ENCODE measurements around the gene ATF6. TPM values are rescaled to one million over a fixed set of nuclear protein-coding genes. Genes with fewer than 3 reads are reported as not detected.

ATF6 gene
- total and polyA plus RNA-seq, 4 donors: 10.0 to 22.5 (median 13.4) TPM

DNA sequence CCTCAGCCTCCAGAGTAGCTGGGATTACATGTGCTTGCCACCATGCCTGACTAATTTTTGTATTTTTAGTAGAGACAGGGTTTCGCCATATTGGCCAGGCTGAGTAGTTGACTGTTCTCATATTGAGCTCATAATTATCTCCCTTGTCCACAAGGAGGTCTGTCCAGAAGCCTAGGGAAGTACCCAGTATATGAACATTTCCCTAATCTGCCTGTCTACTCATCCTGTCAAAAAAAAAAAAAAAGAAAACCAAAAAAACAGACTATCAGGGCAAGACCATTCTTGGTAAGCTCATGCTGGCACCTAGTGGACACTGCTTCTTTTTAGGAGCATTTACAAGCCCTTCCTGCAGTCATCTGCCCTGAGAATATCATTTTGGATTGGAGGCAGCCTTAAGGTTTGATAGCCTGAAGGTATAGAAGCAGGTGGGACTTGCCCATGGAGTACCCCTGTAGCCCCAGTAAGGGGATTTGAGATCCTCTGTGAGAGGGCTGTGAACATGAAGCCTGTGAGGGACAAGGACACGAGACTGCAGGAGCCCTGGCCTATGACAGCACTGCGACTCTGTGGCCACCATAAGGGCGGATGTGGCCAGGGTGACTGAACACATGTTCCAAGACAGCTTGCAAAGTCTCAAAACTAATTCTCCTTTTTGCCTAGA lies 27.4 kb upstream of the ATF6 start:
- H3K27me3 ChIP-seq (ENCODE audit: control insufficient read depth in 4 of 4, insufficient read depth in 4 of 4, low read length in 3 of 4): no peaks in the 10 kb centered on the region
- H3K9ac ChIP-seq (ENCODE audit: low read depth in 1 of 2, low read length in 2 of 2): no peak overlapping the region
- no peaks in the 10 kb centered on the region for H3K9me3 ChIP-seq (ENCODE audit: control insufficient read depth in 4 of 4, low read length in 3 of 4)
- H3K27ac ChIP-seq (ENCODE audit: low read depth in 1 of 2, low read length in 2 of 2): no peak overlapping the region
- 81% methylated on average over 4 of the region's 4 CpGs for WGBS
- no peaks in the 10 kb centered on the region for H3K4me1 ChIP-seq (ENCODE audit: control insufficient read depth in 4 of 4, insufficient read depth in 4 of 4, low read length in 3 of 4)
- TF ChIP-seq CTCF (IDR thresholded peaks at IDR 0.05; ENCODE audit: low read depth, low read length, missing input control): peak; percentile 50
- peak; percentile 89 to 90 for TF ChIP-seq RAD21 (IDR thresholded peaks at IDR 0.05)
- no peak for TF ChIP-seq GABPA (IDR thresholded peaks at IDR 0.05 in 1 of 2, conservative IDR thresholded peaks at IDR 0.05 in 1 of 2)
- H3K4me3 ChIP-seq (ENCODE audit: low read depth in 1 of 3, low read length in 3 of 3): no peak overlapping the region
- DNase-seq (ENCODE audit: low spot score): no peak
- no peaks in the 10 kb centered on the region for H3K36me3 ChIP-seq (ENCODE audit: control insufficient read depth in 4 of 4, insufficient read depth in 3 of 4, low read depth in 1 of 4, low read length in 3 of 4)

- Histone ChIP-seq H3K9me3 (ENCODE audit: control insufficient read depth in 4 of 4, low read length in 3 of 4) (no peaks in the 10 kb centered on the region), H3K4me3 (ENCODE audit: low read depth in 1 of 3, low read length in 3 of 3) (no peak overlapping the region), H3K36me3 (ENCODE audit: control insufficient read depth in 4 of 4, insufficient read depth in 3 of 4, low read depth in 1 of 4, low read length in 3 of 4) (no peaks in the 10 kb centered on the region), H3K27me3 (ENCODE audit: control insufficient read depth in 4 of 4, insufficient read depth in 4 of 4, low read length in 3 of 4) (no peaks in the 10 kb centered on the region), H3K27ac (ENCODE audit: low read depth in 1 of 2, low read length in 2 of 2) (peak overlapping the region in 1 of 2 donors; percentile 12), H3K9ac (ENCODE audit: low read depth in 1 of 2, low read length in 2 of 2) (no peak overlapping the region), H3K4me1 (ENCODE audit: control insufficient read depth in 4 of 4, insufficient read depth in 4 of 4, low read length in 3 of 4) (no peaks in the 10 kb centered on the region)
- 72% methylated on average over 8 of the region's 8 CpGs for WGBS
- TF ChIP-seq RXRA (IDR thresholded peaks at IDR 0.05) (peak in 1 of 2 donors; percentile 10), SP1 (IDR thresholded peaks at IDR 0.05) (no peak), JUND (IDR thresholded peaks at IDR 0.05) (no peak), HNF4G (IDR thresholded peaks at IDR 0.05) (no peak), RAD21 (IDR thresholded peaks at IDR 0.05) (peak in 1 of 2 donors; percentile 16), NR2F2 (IDR thresholded peaks at IDR 0.05) (no peak)
- TF ChIP-seq, protein P1, sequence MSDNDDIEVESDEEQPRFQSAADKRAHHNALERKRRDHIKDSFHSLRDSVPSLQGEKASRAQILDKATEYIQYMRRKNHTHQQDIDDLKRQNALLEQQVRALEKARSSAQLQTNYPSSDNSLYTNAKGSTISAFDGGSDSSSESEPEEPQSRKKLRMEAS (IDR thresholded peaks at IDR 0.05): peak; percentile 40
- TF ChIP-seq, protein P2, sequence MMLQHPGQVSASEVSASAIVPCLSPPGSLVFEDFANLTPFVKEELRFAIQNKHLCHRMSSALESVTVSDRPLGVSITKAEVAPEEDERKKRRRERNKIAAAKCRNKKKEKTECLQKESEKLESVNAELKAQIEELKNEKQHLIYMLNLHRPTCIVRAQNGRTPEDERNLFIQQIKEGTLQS (IDR thresholded peaks at IDR 0.05): no peak
- DNase-seq (ENCODE audit: low spot score): no peak
Measured at GRCh38 chr1:161739865-161740566, 26.1 kb upstream of the ATF6 start.

- TF ChIP-seq ZBTB33 (IDR thresholded peaks at IDR 0.05): no peak
- TF ChIP-seq TAF1 (conservative IDR thresholded peaks at IDR 0.05): no peak
- no peak overlapping the region for H3K27ac ChIP-seq (ENCODE audit: low read depth in 1 of 2, low read length in 2 of 2)
- 60% methylated on average over 6 of the region's 6 CpGs for WGBS
Measured at GRCh38 chr1:161740921-161741320, 25.2 kb upstream of the ATF6 start.

More at GRCh38 chr1:161740921-161741320, 25.2 kb upstream of the ATF6 start:
- Histone ChIP-seq H3K4me3 (ENCODE audit: low read depth in 1 of 3, low read length in 3 of 3) (no peak overlapping the region), H3K9ac (ENCODE audit: low read depth in 1 of 2, low read length in 2 of 2) (no peak overlapping the region), H3K36me3 (ENCODE audit: control insufficient read depth in 4 of 4, insufficient read depth in 3 of 4, low read depth in 1 of 4, low read length in 3 of 4) (no peaks in the 10 kb centered on the region), H3K9me3 (ENCODE audit: control insufficient read depth in 4 of 4, low read length in 3 of 4) (no peaks in the 10 kb centered on the region), H3K27me3 (ENCODE audit: control insufficient read depth in 4 of 4, insufficient read depth in 4 of 4, low read length in 3 of 4) (no peaks in the 10 kb centered on the region), H3K4me1 (ENCODE audit: control insufficient read depth in 4 of 4, insufficient read depth in 4 of 4, low read length in 3 of 4) (no peaks in the 10 kb centered on the region)
- no peak for DNase-seq (ENCODE audit: low spot score)

Measured in liver (tissue), 9 donors.